Measurements from ENCODE around the gene SSRP1.

- TF ChIP-seq CTCF (IDR thresholded peaks at IDR 0.05) (no peak), BHLHE40 (IDR thresholded peaks at IDR 0.05; ENCODE audit: low read depth, low read length) (no peak), RFX5 (IDR thresholded peaks at IDR 0.05) (no peak), POLR2A (IDR thresholded peaks at IDR 0.05; ENCODE audit: low read length) (no peak), MAX (IDR thresholded peaks at IDR 0.05) (no peak), EP300 (IDR thresholded peaks at IDR 0.05) (no peak), JUN (IDR thresholded peaks at IDR 0.05) (no peak), TP53 (CRISPR knock-in tag; IDR thresholded peaks at IDR 0.05) (no peak)
- TF ChIP-seq, protein P1, sequence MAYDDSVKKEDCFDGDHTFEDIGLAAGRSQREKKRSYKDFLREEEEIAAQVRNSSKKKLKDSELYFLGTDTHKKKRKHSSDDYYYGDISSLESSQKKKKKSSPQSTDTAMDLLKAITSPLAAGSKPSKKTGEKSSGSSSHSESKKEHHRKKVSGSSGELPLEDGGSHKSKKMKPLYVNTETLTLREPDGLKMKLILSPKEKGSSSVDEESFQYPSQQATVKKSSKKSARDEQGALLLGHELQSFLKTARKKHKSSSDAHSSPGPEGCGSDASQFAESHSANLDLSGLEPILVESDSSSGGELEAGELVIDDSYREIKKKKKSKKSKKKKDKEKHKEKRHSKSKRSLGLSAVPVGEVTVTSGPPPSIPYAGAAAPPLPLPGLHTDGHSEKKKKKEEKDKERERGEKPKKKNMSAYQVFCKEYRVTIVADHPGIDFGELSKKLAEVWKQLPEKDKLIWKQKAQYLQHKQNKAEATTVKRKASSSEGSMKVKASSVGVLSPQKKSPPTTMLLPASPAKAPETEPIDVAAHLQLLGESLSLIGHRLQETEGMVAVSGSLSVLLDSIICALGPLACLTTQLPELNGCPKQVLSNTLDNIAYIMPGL (CRISPR knock-in tag; IDR thresholded peaks at IDR 0.05; ENCODE audit: borderline replicate concordance) = no peak
- TF ChIP-seq, protein P2, sequence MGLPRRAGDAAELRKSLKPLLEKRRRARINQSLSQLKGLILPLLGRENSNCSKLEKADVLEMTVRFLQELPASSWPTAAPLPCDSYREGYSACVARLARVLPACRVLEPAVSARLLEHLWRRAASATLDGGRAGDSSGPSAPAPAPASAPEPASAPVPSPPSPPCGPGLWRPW (IDR thresholded peaks at IDR 0.05) = no peak
Observed at GRCh38 chr11:57356268-57356667, 20.6 kb upstream of the SSRP1 start.

Measured in A549 (cell line).